Stomach (tissue), 9 donors: ENCODE results near the gene TBC1D5. TPM values are rescaled to one million over a fixed set of nuclear protein-coding genes. Genes with fewer than 3 reads are reported as not detected.
"Not testable (repeated sequence)": the region's sequence is repeated elsewhere in the genome, so short reads cannot be mapped to it uniquely, and the experiment has no call there.

Experiments
- DNase-seq, 2 donors: peaks; one replicate each; pipeline versions ENCODE4 v3.0.0 to v3.0.0-alpha.2; 2013 to 2019
- H3K27ac ChIP-seq, 5 donors: fragments of 200-600 bp in 4 of 5; sonication (generic) in 4 of 5; one replicate each; pipeline ENCODE4 v1.5.1; 2013 to 2019; ENCODE audit warnings: mild to moderate bottlenecking in 1 of 5, moderate library complexity in 1 of 5
- H3K27me3 ChIP-seq, 3 donors: fragments of 200-600 bp; sonication (generic); one replicate each; pipeline ENCODE4 v1.5.1; 2017 to 2019; ENCODE audit warnings: mixed run types in 1 of 3
- H3K36me3 ChIP-seq, 4 donors: fragments of 200-600 bp; sonication (generic); 1 replicate in 3 of 4; 2 replicates in 1 of 4; pipeline ENCODE4 v1.5.1; 2016 to 2019
- H3K4me1 ChIP-seq, 4 donors: fragments of 200-600 bp; sonication (generic); one replicate each; pipeline ENCODE4 v1.5.1; 2016 to 2019
- H3K4me3 ChIP-seq, 4 donors: fragments of 200-600 bp; sonication (generic) in 3 of 4; one replicate each; pipeline ENCODE4 v1.5.1; 2016 to 2019; ENCODE audit warnings: mild to moderate bottlenecking in 1 of 4
- H3K9me3 ChIP-seq, 4 donors: fragments of 200-600 bp; sonication (generic); one replicate each; pipeline ENCODE4 v1.5.1; 2016 to 2019
- EP300 ChIP-seq: sonication (generic); formaldehyde crosslinking; IDR thresholded peaks from one replicate; pipeline ENCODE4 v1.6.1; 2017; ENCODE audit warnings: antibody characterized with exemption
- POLR2A ChIP-seq, 4 donors: fragments of 450-650 bp; IDR thresholded peaks; one replicate each; pipeline ENCODE4 v1.6.1; 2016; ENCODE audit warnings: antibody characterized with exemption in 4 of 4, control low read depth in 2 of 4, mild to moderate bottlenecking in 1 of 4, moderate library complexity in 1 of 4
- POLR2AphosphoS5 ChIP-seq, 3 donors: sonication (generic); formaldehyde crosslinking; IDR thresholded peaks; one replicate each; pipeline ENCODE4 v1.6.1; 2016; ENCODE audit warnings: antibody characterized with exemption in 3 of 3
- WGBS, 5 donors: extraction: QIAGEN DNeasy Blood & Tissue Kit in 3 of 5; methylation state at CpG; one replicate each; pipeline versions ENCODE4 v1.1.5 to v1.1.7; 2013 to 2018; 5-methylcytosine and 5-hydroxymethylcytosine counted together
- intact Hi-C: fragments of 100-400 bp; cut with DNase I; formaldehyde crosslinking; loops from one replicate; pipeline ENCODE4 v1.15.1; 2023; ENCODE audit warnings: low total_unique reads
- polyA plus RNA-seq, 3 donors: library from polyadenylated mRNA; stranded (reverse); fragments of 200-250 nt; gene quantifications; one replicate each; pipeline ENCODE4 v1.2.3, GENCODE V29; 2013
- total RNA-seq, 5 donors: library from RNA; depleted of rRNA; stranded (reverse); fragments of >200 nt; gene quantifications; one replicate each; pipeline versions ENCODE4 v1.1.0 to v1.2.3, GENCODE V29; 2014 to 2016
- TF ChIP-seq, protein P1 (sequence below), 7 experiments: fragments of 450-650 bp in 4 of 7; fragments of 200-600 bp in 3 of 7; sonication (generic) in 3 of 7; IDR thresholded peaks; one replicate each; pipeline ENCODE4 v1.5.1; 2016 to 2019; ENCODE audit warnings: antibody characterized with exemption in 7 of 7, control low read depth in 2 of 7, mild to moderate bottlenecking in 1 of 7
- donor health status: healthy with polysubstance abuse.
- donor health status: Bipolar disorder and iron deficiency.
- donor health status: healthy.

Gene TBC1D5
- total and polyA plus RNA-seq, 8 donors, result 4.7 to 75.1 (median 32.0) TPM

DNA sequence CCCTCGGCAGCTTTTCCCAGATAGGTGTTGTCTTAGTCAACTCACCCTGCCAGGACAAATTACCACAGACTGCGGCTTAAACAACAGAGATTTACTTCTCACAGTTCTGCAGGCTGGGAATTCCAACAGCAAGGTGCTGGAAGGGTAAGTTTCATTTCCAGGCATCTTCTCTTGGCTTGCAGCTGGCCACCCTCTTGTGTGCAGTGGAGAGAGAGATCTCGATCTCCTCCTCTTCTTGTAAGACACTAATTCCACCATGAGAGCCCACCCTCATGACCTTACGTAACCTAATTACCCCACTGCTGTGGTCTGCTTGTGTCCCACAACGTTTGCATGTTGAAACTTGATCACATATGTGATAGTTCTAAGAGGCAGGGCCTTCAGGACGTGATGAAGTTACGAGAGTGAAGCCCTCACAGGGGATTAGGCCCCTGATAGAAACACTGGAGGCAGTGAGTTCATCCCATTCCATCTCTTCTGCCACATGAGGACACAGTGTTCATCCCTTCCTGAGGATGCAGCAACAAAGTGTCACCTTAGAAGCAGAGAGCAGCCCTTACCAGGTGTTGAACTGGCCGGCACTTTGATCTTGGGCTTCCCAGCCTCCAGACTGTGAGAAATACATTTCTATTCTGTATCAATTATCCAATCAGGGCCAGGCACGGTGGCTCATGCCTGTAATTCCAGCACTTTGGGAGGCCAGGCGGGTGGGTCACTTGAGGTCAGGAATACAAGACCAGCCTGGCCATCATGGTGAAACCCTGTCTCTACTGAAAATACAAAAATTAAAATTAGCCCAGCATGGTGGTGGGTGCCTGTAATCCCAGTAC is 609.9 kb downstream of the TBC1D5 start:
- TF ChIP-seq EP300 (no peak), POLR2AphosphoS5 (IDR thresholded peaks at IDR 0.05) (no peak), POLR2A (IDR thresholded peaks at IDR 0.05) (no peak)
- TF ChIP-seq, protein P1, sequence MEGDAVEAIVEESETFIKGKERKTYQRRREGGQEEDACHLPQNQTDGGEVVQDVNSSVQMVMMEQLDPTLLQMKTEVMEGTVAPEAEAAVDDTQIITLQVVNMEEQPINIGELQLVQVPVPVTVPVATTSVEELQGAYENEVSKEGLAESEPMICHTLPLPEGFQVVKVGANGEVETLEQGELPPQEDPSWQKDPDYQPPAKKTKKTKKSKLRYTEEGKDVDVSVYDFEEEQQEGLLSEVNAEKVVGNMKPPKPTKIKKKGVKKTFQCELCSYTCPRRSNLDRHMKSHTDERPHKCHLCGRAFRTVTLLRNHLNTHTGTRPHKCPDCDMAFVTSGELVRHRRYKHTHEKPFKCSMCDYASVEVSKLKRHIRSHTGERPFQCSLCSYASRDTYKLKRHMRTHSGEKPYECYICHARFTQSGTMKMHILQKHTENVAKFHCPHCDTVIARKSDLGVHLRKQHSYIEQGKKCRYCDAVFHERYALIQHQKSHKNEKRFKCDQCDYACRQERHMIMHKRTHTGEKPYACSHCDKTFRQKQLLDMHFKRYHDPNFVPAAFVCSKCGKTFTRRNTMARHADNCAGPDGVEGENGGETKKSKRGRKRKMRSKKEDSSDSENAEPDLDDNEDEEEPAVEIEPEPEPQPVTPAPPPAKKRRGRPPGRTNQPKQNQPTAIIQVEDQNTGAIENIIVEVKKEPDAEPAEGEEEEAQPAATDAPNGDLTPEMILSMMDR (IDR thresholded peaks at IDR 0.05), result no peak

DNA sequence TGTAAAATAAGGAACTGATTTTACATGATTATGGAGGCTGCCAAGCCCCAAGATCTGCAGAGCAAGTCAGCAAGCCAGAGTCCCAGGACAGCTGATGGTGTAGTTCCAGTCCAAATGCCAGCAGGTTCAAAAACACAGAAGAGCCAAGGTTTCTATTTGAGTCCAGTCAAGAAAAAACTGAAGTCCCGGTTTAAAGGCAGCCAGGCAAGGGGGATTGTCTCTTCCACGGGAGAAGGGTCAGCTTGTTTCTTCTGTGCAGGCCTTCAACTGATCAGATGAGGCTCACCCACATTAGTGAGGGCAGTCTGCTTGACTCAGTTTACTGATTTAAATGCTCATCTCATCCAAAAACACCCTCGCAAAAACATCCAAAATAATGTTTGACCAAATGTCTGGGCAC is 611.5 kb downstream of the TBC1D5 start:
- TF ChIP-seq POLR2AphosphoS5 (IDR thresholded peaks at IDR 0.05) (no peak), EP300 (no peak), POLR2A (IDR thresholded peaks at IDR 0.05) (no peak)
- TF ChIP-seq, protein P1 (IDR thresholded peaks at IDR 0.05), result no peak

More for the DNA sequence above, 609.9 kb downstream of the TBC1D5 start:
- no peak for DNase-seq
- Histone ChIP-seq H3K27ac (no peak overlapping the region), H3K27me3 (no peaks in the 10 kb centered on the region), H3K4me1 (no peaks in the 10 kb centered on the region), H3K4me3 (no peak overlapping the region), H3K9me3 (peaks cover 0 to 7% (median 1%) of the 10 kb centered on the region in 4 donors), H3K36me3 (no peaks in the 10 kb centered on the region)
- intact Hi-C loops, result no loop called here
- WGBS, 5 donors, result 78 to 85% (median 81%) methylated on average over 10 of the region's 10 CpGs

DNA sequence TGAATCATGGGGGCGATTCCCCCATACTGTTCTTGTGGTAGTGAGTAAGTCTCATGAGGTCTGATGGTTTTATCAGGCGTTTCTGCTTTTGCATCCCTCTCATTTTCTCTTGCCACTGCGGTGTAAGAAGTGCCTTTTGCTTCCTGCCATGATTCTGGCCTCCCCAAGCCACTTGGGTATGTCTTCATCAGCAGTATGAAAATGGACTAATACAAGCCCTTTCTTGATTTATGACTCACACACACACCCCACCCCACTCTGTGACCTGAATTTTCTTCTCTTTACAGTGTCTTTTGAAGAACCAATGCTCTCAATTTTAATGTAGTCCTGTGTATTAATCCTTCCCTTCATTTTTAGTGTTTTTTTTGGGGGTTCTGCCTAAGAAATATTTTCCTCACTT is 612.9 kb downstream of the TBC1D5 start:
- no peak overlapping the region for H3K27ac ChIP-seq
- H3K36me3 ChIP-seq, result no peaks in the 10 kb centered on the region
- no peaks in the 10 kb centered on the region for H3K27me3 ChIP-seq
- intact Hi-C loops, result no loop called here
- WGBS, 5 donors, result 74 to 92% (median 84%) methylated on average over 3 of the region's 3 CpGs
- H3K9me3 ChIP-seq, result peaks cover 0 to 7% (median 0%) of the 10 kb centered on the region in 4 donors
- TF ChIP-seq EP300 (no peak), POLR2A (IDR thresholded peaks at IDR 0.05) (no peak), POLR2AphosphoS5 (IDR thresholded peaks at IDR 0.05) (no peak)
- TF ChIP-seq, protein P1 (IDR thresholded peaks at IDR 0.05), result no peak
- H3K4me1 ChIP-seq, result no peaks in the 10 kb centered on the region
- no peak overlapping the region for H3K4me3 ChIP-seq
- no peak for DNase-seq

More for the DNA sequence above, 611.5 kb downstream of the TBC1D5 start:
- peaks cover 0 to 7% (median 0%) of the 10 kb centered on the region in 4 donors for H3K9me3 ChIP-seq
- no peak overlapping the region for H3K4me3 ChIP-seq
- DNase-seq, result no peak
- H3K27ac ChIP-seq, result no peak overlapping the region
- H3K4me1 ChIP-seq, result no peaks in the 10 kb centered on the region
- no peaks in the 10 kb centered on the region for H3K36me3 ChIP-seq
- intact Hi-C loops, result no loop called here
- WGBS, 5 donors, result 86 to 96% (median 93%) methylated on average over 3 of the region's 3 CpGs
- no peaks in the 10 kb centered on the region for H3K27me3 ChIP-seq

DNA sequence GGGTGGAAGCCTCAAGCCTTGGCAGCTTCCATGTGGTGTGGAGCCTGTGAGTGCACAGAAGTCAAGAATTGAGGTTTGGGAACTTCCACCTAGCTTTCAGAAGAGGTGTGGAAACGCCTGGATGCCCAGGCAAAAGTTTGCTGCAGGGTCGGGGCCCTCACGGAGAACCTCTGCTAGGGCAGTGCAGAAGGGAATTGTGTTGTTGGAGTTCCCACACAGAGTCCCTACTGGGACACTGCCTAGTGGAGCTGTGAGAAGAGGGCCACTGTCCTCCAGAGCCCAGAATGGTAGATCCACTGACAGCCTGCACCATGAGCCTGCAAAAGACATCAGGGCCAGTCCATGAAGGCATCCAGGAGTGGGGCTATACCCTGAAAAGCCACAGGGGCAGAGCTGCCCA is 613.8 kb downstream of the TBC1D5 start:
- H3K4me3 ChIP-seq, intact Hi-C loops, H3K4me1 ChIP-seq, DNase-seq, H3K36me3 ChIP-seq, H3K27me3 ChIP-seq, H3K27ac ChIP-seq, H3K9me3 ChIP-seq: not testable (repeated sequence)
- WGBS, 5 donors, result 88 to 94% (median 91%) methylated on average over 3 of the region's 3 CpGs
